GM15510 (cell line): ENCODE results near the gene UGT1A7.

ENCODE experiments used
- POLR2A ChIP-seq: IDR thresholded peaks from 3 replicates; pipeline ENCODE4 v1.6.1; 2011; ENCODE audit warnings: borderline replicate concordance; ENCODE audit not compliant: insufficient read length; ENCODE audit errors: extremely low read depth

Gene UGT1A7

GRCh38 chr2:233815861-233816260 is 134.2 kb downstream of the UGT1A7 start:
- no peak for TF ChIP-seq POLR2A

GRCh38 chr2:233816334-233816733 is 134.6 kb downstream of the UGT1A7 start:
- TF ChIP-seq POLR2A = no peak

GRCh38 chr2:233816771-233817170 is 135.1 kb downstream of the UGT1A7 start:
- no peak for TF ChIP-seq POLR2A

- TF ChIP-seq POLR2A = no peak
These were observed 135.7 kb downstream of the UGT1A7 start for GRCh38 chr2:233817361-233817911.

- no peak for TF ChIP-seq POLR2A
These were observed 136.4 kb downstream of the UGT1A7 start for GRCh38 chr2:233817995-233818638.

GRCh38 chr2:233818639-233819621 is 137.2 kb downstream of the UGT1A7 start:
- TF ChIP-seq POLR2A = no peak

- no peak for TF ChIP-seq POLR2A
These were observed 138.4 kb downstream of the UGT1A7 start for GRCh38 chr2:233819884-233820773.

GRCh38 chr2:233820774-233821105 is 139.0 kb downstream of the UGT1A7 start:
- TF ChIP-seq POLR2A = no peak

- TF ChIP-seq POLR2A = no peak
These were observed 139.5 kb downstream of the UGT1A7 start for GRCh38 chr2:233821196-233821595.

- no peak for TF ChIP-seq POLR2A
These were observed 140.0 kb downstream of the UGT1A7 start for GRCh38 chr2:233821709-233822100.

GRCh38 chr2:233822101-233822771 is 140.5 kb downstream of the UGT1A7 start:
- no peak for TF ChIP-seq POLR2A
